Amniotic stem cell (primary cell): ENCODE data around the gene CARD6.
"Not testable (repeated sequence)": the region's sequence is repeated elsewhere in the genome, so short reads cannot be mapped to it uniquely, and the experiment has no call there.

Experiments used
- DNase-seq: peaks from one replicate; lab custom pipeline; 2025; lab: John Stamatoyannopoulos, UW

CARD6 gene

GRCh38 chr5:40873286-40873880, 32.2 kb downstream of the CARD6 start:
- DNase-seq = no peak

GRCh38 chr5:40875958-40876357, 34.8 kb downstream of the CARD6 start:
- no peak for DNase-seq

- DNase-seq = no peak
Observed at GRCh38 chr5:40877371-40877988, 36.3 kb downstream of the CARD6 start.

- DNase-seq = peak; percentile 3
Observed at GRCh38 chr5:40879163-40879942, 38.2 kb downstream of the CARD6 start.

GRCh38 chr5:40882291-40882690, 41.1 kb downstream of the CARD6 start:
- DNase-seq = no peak

GRCh38 chr5:40883051-40883450, 41.9 kb downstream of the CARD6 start:
- not testable (repeated sequence) for DNase-seq

GRCh38 chr5:40895440-40896425, 54.6 kb downstream of the CARD6 start:
- not testable (repeated sequence) for DNase-seq

- peak; percentile 56 for DNase-seq
Observed at GRCh38 chr5:40904205-40904993, 63.2 kb downstream of the CARD6 start.

GRCh38 chr5:40904994-40905306, 63.8 kb downstream of the CARD6 start:
- no peak for DNase-seq

GRCh38 chr5:40906351-40906751, 65.2 kb downstream of the CARD6 start:
- no peak for DNase-seq

- no peak for DNase-seq
Observed at GRCh38 chr5:40909264-40909663, 68.1 kb downstream of the CARD6 start, which contains the start of gene C7. Gene C7 (plus strand): TSS chr5:40909497. CDS start chr5:40909611, 114 bp downstream.

- no peak for DNase-seq
Observed at GRCh38 chr5:40909723-40910122, 68.6 kb downstream of the CARD6 start.
